ENCODE measurements around the gene PLCD3. TPM values are rescaled to one million over a fixed set of nuclear protein-coding genes. Genes with fewer than 3 reads are reported as not detected.
A peak's percentile ranks its signal among the peaks of the same experiment; 100 is the strongest.

The PLCD3 gene
- total and polyA plus RNA-seq, 10 donors = 1.5 to 9.9 (median 6.3) TPM

DNA sequence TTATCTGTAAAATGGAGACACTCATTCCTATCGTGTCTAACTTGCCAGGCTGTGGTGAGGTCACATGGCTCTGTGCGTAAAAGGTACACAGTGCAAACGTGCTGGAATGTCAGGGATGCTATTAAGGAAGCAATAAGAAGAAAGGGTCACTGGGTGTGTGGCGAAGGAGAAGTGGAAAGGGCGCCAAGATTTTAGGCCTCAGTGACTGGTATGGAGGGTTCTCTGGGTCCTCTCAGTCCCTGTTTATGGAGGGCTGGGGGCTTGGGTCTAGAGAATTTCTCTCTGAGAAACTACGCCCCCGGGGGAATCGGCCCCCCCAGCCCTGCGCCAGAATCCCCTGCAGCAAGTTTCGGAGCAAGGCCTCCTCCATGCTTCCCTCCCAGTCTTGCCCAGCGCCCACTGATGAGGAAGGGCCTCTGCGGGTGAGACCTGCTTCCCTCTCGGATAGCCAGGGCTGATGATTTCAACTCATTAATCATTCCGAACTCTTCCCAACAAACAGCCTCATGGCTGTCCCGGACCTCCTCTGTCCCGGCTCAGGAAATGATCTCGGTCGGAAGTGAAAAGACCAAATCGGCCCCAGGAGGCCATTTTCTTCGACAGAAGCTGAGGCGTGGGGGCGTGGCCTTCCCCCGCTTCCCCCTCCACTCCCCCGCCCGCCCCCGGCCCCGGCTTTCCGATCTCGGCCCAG lies 14.7 kb upstream of the PLCD3 start:
- H3K4me3 ChIP-seq = peak overlapping the region; percentile 50 to 88 (median 68)
- H3K9me3 ChIP-seq = no peaks in the 10 kb centered on the region
- WGBS, 5 donors = 11 to 14% (median 13%) methylated on average over 27 to 29 of the region's 29 CpGs
- H3K27me3 ChIP-seq (replicated peaks in 1 of 7) = no peaks in the 10 kb centered on the region
- peaks cover 33 to 82% (median 62%) of the 10 kb centered on the region in 6 donors for H3K4me1 ChIP-seq
- TF ChIP-seq, protein P1, sequence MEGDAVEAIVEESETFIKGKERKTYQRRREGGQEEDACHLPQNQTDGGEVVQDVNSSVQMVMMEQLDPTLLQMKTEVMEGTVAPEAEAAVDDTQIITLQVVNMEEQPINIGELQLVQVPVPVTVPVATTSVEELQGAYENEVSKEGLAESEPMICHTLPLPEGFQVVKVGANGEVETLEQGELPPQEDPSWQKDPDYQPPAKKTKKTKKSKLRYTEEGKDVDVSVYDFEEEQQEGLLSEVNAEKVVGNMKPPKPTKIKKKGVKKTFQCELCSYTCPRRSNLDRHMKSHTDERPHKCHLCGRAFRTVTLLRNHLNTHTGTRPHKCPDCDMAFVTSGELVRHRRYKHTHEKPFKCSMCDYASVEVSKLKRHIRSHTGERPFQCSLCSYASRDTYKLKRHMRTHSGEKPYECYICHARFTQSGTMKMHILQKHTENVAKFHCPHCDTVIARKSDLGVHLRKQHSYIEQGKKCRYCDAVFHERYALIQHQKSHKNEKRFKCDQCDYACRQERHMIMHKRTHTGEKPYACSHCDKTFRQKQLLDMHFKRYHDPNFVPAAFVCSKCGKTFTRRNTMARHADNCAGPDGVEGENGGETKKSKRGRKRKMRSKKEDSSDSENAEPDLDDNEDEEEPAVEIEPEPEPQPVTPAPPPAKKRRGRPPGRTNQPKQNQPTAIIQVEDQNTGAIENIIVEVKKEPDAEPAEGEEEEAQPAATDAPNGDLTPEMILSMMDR (IDR thresholded peaks at IDR 0.05 in 8 of 11, conservative IDR thresholded peaks at IDR 0.05 in 3 of 11) = no peak
- TF ChIP-seq POLR2AphosphoS5 (IDR thresholded peaks at IDR 0.05) = no peak
- no peak for TF ChIP-seq POLR2A (IDR thresholded peaks at IDR 0.05)
- intact Hi-C loops (cut with DNase I; ENCODE audit: low total_unique reads) = no loop called here
- peak; percentile 90 for DNase-seq
- peak overlapping the region; percentile 95 to 100 (median 99) for H3K27ac ChIP-seq
- no peaks in the 10 kb centered on the region for H3K36me3 ChIP-seq

DNA sequence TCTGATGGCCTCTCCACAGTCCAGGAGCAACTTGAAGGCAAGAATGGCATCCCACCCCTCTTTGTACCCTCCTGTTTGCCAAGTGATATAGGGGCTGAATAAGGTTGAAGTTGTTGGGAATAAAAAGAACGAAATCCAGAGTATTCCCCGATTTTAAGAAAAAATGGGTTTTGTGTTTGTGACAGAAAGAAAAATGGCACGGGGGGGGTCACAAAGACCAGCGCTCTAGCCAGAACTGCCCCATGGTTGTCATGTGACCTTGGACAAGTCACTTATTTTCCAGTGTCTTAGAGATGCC lies 14.2 kb upstream of the PLCD3 start:
- Histone ChIP-seq H3K27me3 (replicated peaks in 1 of 7) (no peaks in the 10 kb centered on the region), H3K27ac (peak overlapping the region; percentile 95 to 100 (median 99)), H3K36me3 (no peaks in the 10 kb centered on the region), H3K4me3 (peak overlapping the region in 7 of 8 donors; percentile 50 to 88 (median 71)), H3K9me3 (no peaks in the 10 kb centered on the region), H3K4me1 (peaks cover 28 to 77% (median 57%) of the 10 kb centered on the region in 6 donors)
- intact Hi-C loops (cut with DNase I; ENCODE audit: low total_unique reads) = no loop called here
- TF ChIP-seq, protein P1 (IDR thresholded peaks at IDR 0.05 in 8 of 11, conservative IDR thresholded peaks at IDR 0.05 in 3 of 11) = no peak
- no peak for TF ChIP-seq POLR2A (IDR thresholded peaks at IDR 0.05)
- TF ChIP-seq POLR2AphosphoS5 (IDR thresholded peaks at IDR 0.05) = no peak
- DNase-seq = no peak
- WGBS, 5 donors = 87 to 91% (median 89%) methylated on average over 4 of the region's 4 CpGs

DNA sequence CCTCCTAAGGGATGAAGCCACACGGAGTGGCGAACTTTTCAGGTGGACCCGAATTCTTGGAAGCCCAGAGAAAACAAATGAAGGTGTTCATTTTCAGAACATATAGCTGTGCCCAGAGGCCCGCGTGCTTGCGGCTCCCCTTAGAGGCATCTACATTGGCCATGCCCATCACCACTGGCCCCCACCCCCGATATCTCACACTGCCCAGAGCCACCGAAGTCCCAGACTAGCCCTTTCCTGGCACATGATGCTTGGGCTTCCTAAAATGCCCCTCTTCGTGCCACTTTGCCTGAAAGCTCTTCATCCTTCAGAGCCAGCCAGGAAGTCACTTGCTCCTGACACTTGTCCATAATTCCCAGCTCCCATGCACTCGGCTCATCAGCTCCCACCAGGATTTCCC lies 13.9 kb upstream of the PLCD3 start:
- no peaks in the 10 kb centered on the region for H3K27me3 ChIP-seq (replicated peaks in 1 of 7)
- peaks cover 25 to 74% (median 54%) of the 10 kb centered on the region in 6 donors for H3K4me1 ChIP-seq
- 86 to 90% (median 88%) methylated on average over 10 of the region's 10 CpGs for WGBS, 5 donors
- TF ChIP-seq POLR2AphosphoS5 (IDR thresholded peaks at IDR 0.05) = peak in 1 of 3 donors; percentile 21
- TF ChIP-seq, protein P1 (IDR thresholded peaks at IDR 0.05 in 8 of 11, conservative IDR thresholded peaks at IDR 0.05 in 3 of 11) = no peak
- H3K36me3 ChIP-seq = no peaks in the 10 kb centered on the region
- H3K4me3 ChIP-seq = peak overlapping the region in 1 of 8 donors; percentile 73
- DNase-seq = peak; percentile 81
- no peaks in the 10 kb centered on the region for H3K9me3 ChIP-seq
- peak overlapping the region in 5 of 8 donors; percentile 95 to 100 (median 99) for H3K27ac ChIP-seq
- intact Hi-C loops (cut with DNase I; ENCODE audit: low total_unique reads) = no loop called here

DNA sequence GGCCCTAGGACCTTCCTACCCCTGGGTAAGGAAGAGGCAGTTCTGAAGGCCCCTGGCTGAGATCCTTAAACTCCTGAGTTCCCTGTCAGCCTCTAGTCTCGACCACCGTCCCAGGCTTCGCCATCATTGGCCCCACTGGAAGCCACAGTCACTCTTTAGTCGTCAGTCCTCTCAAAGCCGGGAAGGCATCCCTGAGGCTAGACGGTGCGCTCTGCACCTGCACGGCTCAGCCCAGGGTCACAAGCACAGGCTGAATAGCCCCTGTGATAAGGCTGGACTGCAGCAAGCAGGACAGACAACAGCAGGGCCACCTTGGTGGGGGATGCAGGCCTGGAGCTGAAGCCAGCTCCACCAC lies 12.7 kb upstream of the PLCD3 start:
- no peaks in the 10 kb centered on the region for H3K9me3 ChIP-seq
- peaks cover 16 to 62% (median 46%) of the 10 kb centered on the region in 6 donors for H3K4me1 ChIP-seq
- peak overlapping the region in 6 of 8 donors; percentile 27 to 67 (median 46) for H3K4me3 ChIP-seq
- DNase-seq = peak; percentile 79
- H3K27ac ChIP-seq = peak overlapping the region; percentile 85 to 91 (median 90)
- H3K27me3 ChIP-seq (replicated peaks in 1 of 7) = no peaks in the 10 kb centered on the region
- intact Hi-C loops (cut with DNase I; ENCODE audit: low total_unique reads) = no loop called here
- TF ChIP-seq POLR2AphosphoS5 (IDR thresholded peaks at IDR 0.05) = no peak
- no peak for TF ChIP-seq POLR2A (IDR thresholded peaks at IDR 0.05)
- TF ChIP-seq, protein P1 (IDR thresholded peaks at IDR 0.05 in 8 of 11, conservative IDR thresholded peaks at IDR 0.05 in 3 of 11) = no peak
- 76 to 94% (median 83%) methylated on average over 8 of the region's 8 CpGs for WGBS, 5 donors
- peaks cover 0 to under 1% (median 0%) of the 10 kb centered on the region in 6 donors for H3K36me3 ChIP-seq
